GM12801 (cell line): ENCODE results near the gene DNAH9.

Experiments
- TF ChIP-seq, protein P1 (sequence below): IDR thresholded peaks from one replicate; pipeline ENCODE4 v1.5.1; 2011; ENCODE audit warnings: control low read depth; ENCODE audit not compliant: insufficient read length; ENCODE audit errors: extremely low read depth

DNAH9 gene

DNA sequence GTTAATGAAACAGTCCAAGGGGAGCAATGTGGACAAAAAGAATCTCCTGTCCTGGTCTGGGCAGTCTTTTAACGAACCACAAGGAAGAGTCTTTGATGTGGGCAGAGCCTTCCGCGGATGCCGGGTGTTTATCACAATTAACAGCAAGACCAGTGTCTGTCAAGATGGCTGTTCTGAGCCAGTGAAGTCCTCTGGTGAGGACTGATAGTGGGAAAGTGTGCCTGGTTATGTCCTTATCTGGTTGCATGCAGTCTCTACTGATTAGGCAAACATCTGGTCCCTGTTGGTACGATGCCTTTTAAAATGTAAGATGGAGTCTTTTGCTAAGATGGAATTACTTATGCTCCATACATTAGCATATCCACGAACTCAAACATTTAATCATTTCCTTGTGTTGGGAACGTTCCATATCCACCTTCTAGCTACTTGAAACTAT, 310.5 kb downstream of the DNAH9 start:
- TF ChIP-seq, protein P1, sequence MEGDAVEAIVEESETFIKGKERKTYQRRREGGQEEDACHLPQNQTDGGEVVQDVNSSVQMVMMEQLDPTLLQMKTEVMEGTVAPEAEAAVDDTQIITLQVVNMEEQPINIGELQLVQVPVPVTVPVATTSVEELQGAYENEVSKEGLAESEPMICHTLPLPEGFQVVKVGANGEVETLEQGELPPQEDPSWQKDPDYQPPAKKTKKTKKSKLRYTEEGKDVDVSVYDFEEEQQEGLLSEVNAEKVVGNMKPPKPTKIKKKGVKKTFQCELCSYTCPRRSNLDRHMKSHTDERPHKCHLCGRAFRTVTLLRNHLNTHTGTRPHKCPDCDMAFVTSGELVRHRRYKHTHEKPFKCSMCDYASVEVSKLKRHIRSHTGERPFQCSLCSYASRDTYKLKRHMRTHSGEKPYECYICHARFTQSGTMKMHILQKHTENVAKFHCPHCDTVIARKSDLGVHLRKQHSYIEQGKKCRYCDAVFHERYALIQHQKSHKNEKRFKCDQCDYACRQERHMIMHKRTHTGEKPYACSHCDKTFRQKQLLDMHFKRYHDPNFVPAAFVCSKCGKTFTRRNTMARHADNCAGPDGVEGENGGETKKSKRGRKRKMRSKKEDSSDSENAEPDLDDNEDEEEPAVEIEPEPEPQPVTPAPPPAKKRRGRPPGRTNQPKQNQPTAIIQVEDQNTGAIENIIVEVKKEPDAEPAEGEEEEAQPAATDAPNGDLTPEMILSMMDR = no peak

DNA sequence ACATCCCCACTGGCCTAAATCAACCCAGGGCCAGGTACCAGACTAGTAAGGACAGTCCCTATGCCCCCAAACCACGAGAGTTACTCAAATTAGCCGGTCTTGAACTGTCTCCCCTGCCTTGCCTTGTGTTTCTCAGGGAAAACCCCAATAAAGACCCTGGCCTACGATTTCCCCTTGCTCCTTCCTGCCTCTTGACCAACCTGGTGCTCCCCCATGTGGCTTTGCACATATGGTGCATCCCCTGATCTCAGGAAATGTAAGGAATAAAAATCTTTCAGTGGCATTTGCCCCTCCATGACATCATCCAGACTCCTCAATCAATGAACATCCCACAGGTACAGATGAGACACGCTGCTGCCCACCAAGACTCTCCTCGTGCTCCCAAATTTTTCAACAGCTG, 311.1 kb downstream of the DNAH9 start:
- TF ChIP-seq, protein P1 = no peak

DNA sequence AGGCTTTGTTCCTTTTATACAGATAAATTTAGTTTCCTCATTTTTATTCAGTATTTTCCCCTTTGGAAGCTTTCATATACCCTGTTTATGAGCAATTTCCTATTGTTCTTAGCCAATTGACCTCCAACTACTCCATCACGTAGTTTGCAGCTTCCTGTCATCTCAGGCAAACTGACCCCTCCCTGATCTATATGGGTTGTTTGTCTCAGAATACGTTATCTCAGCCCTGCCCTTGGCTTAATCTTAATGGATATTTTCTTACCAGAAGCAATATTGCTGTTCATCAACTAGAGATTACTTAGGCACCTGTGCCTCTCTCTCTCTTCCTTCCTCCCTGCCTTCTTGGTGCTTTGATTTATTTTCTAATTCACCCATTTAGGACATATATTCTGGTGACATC, 317.8 kb downstream of the DNAH9 start:
- TF ChIP-seq, protein P1 = no peak

DNA sequence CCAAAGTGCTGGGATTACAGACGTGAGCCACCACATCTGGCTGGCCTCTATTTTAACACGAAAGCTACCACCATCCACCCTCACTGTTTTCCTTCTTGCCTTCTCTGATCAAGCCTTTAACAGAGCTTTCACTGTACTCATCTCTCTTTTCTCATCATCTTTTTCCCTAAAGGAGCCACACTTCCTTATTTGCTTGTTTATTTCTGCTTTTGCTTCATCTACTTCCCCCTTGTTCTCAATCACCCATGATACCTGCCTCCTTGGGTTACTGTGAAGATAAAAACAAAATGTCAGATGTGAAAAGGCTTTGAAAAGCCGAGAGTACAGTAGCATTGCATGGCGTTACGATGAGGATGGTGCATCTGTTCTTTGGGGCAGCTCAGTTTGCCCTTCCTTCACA, 319.1 kb downstream of the DNAH9 start:
- TF ChIP-seq, protein P1 = no peak

DNA sequence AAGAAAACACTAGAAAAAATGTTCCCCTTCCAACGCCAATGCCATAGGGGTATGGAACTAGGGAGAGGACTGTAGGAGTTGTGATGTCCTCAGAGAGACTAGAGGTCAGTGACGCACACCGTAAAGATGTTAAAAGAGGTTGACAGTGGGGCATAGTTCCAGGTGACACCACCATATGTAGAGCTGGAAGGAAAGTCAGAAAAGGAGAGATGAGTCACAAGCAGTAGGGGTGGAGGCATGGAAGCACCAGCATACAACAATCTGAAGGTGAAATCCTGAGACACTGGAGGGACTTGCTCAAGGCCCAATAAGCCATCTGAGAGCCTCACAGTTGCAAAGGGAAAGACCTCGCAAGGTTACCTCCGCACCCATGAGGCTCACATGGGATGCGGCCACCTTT, 323.0 kb downstream of the DNAH9 start:
- TF ChIP-seq, protein P1 = no peak

DNA sequence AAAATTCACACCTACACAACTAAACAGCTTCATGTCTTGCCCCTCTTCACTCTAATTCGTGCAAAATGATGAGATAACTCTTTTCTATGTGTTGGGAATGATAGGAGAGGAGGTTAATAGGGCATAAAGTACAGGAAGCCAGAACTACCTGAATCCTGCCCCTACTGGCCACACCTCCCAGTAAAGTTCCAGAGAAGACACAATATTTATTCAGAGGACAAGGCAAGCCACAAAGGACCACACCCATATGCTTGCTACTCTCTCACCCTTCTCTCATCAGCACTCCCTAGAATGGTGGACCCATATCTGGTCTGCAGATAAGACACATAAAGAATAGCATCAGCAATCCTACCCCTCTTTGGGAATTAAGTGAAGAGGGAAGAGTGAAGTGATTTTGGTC, 324.4 kb downstream of the DNAH9 start:
- TF ChIP-seq, protein P1 = no peak

DNA sequence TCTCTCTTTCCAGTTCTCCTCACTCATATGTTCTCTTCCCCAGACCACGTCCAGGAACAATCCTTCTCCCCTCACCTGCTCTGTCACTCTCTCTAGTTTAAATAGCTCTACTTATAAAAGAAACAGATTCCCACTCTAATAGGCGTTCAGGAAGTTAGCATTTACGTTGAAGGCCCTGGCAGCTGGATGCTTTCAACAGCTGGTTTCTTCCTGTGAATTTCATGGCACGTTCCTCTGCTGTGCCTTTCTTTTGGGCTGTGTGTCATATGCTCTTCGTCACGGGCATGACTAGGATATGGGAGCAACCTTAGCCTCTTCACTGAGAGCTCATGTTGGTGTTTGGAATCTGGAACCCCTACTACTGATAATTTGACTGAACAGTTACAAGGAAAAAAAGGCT, 325.8 kb downstream of the DNAH9 start:
- TF ChIP-seq, protein P1 = no peak

DNA sequence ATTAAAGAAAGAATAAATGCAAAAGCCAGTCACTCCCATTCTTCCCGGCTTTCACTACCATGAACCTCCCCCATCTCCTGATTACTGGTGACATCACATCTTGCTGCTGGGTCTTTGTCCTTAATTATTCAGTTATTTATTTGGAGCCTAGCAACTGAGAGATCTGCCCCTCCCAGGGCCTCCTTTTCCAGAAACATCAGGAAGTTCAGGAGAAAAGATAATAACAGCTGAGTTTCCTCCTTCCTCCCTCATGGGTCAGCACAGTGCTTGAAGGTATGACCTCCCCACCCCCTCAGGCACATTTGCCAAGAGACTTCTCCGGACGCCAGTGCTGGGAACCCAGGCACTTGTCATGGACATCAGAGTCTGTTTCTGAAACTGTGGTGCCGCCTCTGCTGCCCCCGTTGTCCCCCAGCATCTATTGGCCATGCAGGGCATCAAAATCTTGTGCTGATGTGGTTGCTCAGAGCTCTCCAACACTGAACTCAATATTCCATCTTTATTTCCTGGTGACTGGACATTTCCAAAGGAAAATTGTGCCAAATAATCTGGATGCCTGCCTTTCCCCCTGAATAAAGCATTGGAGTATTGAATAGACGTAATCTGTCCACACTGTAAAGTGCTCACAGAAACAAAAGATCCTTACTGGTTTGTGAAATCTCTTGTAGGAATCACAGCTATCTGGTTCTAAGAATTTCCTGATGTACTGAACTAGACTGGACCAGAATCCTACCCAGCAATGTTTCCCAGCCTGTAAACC, 327.2 kb downstream of the DNAH9 start:
- TF ChIP-seq, protein P1 = no peak
